Epidermal melanocyte (primary cell): ENCODE measurements around the gene HS2ST1.
"Not testable (repeated sequence)": the region's sequence is repeated elsewhere in the genome, so short reads cannot be mapped to it uniquely, and the experiment has no call there.

Experiments
- DNase-seq: peaks from one replicate; pipeline ENCODE4 v3.0.0; 2011; ENCODE audit warnings: low spot score; ENCODE audit not compliant: insufficient read length

HS2ST1 gene

DNA sequence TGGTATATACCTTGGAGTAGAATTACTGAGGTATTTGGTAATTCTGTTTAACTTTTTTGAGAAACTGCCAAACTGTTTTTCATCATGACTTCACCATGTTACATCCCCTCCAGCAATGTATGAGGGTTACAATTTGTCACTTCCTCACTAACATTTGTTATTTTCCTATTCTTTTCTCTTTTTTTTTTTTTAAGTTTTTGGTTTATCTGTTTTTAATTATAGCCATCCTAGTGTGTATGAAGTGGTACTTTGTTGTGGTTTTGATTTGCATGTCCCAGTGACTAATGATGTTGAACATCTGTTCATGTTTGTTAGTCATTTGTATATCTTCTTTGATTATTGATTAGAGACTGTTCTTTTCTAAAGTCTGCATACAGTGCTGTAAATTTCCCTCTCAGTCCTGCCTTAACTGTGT is 147.3 kb downstream of the HS2ST1 start:
- DNase-seq = no peak

DNA sequence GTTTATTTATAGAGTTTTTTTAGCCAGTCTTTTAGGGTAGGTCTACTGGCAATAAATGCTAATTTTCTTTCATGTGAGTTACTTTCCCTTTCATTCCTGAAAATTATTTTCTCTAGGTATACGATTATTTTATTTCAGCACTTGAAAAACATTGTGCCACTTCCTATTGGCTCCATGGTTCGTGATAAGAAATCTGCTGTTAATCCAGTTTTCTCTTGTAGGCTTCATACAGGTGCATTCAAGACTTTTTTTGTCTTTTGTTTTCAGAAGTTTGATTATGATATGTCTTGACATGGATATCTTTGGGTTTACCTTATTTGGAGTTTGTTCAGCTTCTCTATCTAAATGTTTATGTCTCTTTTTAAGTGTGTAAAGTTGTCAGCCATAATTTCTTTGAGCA is 148.3 kb downstream of the HS2ST1 start:
- DNase-seq = no peak

- no peak for DNase-seq
Observed at GRCh38 chr1:87064309-87064708, 149.9 kb downstream of the HS2ST1 start.

DNA sequence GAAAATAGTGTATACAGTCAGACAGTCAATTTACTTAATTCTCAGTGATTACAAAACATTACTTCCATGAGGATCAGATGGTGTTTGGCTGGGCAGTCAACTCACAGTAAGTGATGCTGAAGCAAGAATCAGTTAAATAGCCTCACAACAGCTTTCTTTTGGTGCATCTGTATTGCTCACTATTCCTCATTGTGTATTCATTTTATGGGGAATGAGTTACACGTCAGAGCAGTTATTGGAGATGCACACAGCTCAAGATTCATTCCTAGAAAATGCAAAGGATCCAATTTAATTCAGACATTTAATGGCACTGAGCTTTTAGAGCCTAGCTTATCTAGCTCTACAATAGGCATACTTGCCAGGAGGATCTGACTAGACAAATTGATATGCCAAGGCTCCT is 150.6 kb downstream of the HS2ST1 start:
- DNase-seq = no peak

DNA sequence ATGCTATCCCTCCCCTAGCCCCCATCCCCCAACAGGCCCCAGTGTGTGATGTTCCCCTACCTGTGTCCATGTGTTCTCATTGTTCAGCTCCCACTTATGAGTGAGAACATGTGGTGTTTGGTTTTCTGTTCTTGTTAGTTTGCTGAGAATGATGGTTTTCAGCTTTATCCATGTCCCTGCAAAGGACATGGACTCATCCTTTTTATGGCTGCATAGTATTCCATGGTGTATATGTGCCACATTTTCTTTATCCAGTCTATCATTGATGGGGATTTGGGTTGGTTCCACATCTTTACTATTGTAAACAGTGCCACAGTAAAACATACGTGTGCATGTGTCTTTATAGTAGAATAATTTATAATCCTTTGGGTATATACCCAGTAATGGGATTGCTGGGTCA is 152.3 kb downstream of the HS2ST1 start:
- not testable (repeated sequence) for DNase-seq

- DNase-seq = no peak
Observed at GRCh38 chr1:87072411-87072810, 158.0 kb downstream of the HS2ST1 start.

- DNase-seq = no peak
Observed at GRCh38 chr1:87072904-87073303, 158.5 kb downstream of the HS2ST1 start.

DNA sequence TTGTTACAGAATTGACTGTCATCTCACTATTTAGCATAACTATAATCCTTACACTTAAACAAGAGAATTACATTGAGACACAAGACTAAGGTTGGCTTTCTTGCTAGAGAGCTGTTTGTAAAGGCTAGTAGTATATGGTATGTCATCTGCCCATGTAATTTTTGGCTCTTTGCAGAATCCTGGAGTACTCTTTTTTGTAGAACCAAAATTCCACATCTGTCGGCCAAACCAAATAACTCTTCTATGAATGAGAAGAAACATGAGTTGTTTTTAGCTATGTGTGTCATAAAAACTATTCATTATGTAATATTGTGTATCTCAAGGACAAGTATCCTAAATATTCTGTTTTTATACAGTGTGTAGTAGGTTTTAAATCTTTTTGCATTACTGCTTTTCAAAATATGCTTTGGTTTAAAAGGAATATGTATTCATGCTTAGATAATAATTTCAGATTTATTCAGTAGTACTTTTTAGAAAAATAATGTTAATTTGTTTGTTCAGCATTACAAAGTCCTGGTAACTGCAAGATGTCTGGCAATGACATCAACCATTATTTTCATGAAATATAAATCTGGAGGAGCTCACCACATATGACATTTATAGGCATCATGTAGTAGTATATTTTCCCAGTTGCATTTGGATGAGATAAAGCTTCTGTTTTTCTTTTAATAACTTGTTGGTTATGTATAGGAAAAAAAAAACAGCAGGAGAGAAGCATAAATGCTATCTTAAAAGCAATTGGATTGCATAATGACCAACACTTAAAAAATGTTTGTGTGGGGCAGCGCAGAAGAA is 159.8 kb downstream of the HS2ST1 start:
- no peak for DNase-seq

- DNase-seq = no peak
Observed at GRCh38 chr1:87077959-87078639, 163.7 kb downstream of the HS2ST1 start.

- DNase-seq = no peak
Observed at GRCh38 chr1:87084244-87084836, 169.9 kb downstream of the HS2ST1 start.

DNA sequence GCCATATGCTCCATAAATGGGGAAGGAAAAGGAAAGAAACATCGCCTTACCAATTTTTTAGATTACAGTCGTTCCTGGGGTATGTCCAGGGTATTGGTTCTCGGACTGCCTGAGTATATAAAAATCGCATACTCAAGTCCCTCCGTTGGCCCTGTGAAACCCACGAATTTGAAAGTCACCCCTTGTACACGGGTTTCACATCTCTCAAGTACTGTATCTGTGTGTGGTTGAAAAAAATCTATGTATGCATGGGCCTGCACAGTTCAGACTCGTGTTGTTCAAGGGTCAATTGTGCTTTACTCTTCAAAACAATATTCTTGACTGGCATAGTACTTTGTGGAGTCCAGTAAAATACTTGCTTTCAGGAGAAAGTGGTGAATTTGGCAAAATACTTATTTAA is 171.7 kb downstream of the HS2ST1 start:
- no peak for DNase-seq

- DNase-seq = no peak
Observed at GRCh38 chr1:87089070-87089736, 174.8 kb downstream of the HS2ST1 start.

- no peak for DNase-seq
Observed at GRCh38 chr1:87089823-87090222, 175.4 kb downstream of the HS2ST1 start.

DNA sequence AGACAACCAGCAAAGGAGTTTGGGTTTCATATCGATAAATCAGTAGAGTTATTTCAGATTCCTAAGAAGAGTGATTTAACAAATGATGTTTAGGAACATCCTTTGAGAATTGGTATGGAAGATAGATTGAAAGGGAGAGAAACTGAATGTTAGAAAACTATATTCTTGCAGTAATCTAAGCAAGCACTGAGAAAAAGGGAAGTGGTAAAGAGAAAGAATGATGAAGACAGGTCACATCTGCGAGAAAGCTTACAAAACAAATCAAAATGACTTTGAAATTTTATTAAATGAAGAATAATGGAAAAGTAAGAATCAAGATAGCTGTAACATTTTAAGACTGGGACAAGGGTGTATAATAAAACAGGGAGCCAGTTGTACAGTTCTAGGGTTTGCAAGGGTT is 177.0 kb downstream of the HS2ST1 start:
- DNase-seq = no peak

- DNase-seq = no peak
Observed at GRCh38 chr1:87092846-87093245, 178.4 kb downstream of the HS2ST1 start.

DNA sequence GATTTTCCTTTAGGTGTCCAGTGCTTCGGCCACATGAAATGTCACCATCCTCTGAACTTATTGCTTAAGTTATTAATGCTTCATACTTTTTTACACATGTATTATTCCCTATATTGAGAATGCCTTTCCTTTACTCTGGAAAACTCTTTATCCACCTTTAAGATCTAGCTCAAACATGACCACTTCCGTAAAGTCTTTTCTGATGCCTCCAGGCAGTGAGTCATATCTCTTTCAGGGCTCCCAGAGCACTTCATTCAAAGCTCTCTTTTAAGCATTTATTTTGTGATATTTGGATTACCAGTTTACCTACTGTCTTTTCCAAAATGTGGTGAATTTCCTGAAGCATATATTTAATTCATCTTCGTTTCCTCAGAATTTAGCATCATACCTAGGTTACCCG is 178.9 kb downstream of the HS2ST1 start:
- no peak for DNase-seq

DNA sequence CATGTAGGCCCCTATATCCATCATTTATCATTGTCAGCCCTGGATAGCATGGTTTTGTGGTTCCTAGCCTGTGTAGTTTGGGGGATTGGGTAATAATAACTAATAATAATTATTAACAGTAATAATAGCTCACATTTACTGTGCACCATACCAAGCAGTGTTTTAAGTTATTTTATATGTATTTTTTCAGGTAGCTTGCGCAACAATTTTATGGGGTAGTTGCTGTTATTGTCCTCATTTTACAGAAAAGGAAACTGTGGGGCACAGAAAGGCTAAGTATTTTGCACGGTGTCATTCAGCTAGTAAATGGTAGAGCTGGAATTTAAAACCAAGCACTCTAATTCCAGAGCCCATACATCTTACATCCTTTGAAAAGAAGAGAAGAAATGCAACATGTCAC is 179.8 kb downstream of the HS2ST1 start:
- DNase-seq = no peak

DNA sequence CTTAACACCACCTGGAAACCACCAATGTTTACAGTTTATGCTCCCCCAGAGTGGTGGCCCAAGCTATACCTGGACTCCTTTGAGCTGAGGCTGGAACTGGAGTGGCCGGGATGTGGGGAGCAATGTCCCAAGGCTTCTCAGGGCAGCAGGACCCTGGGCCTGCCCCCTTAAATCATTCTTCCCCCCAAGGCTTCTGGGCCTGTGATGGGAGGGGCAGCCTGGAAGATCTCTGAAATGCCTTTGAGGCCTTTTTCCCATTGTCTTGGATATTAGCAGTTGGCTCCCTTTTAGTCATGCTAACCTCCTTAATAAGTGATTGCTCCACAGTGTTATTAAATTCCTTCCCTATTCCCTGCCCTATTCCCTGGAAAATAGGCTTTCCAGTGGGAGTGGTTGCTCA is 185.8 kb downstream of the HS2ST1 start:
- DNase-seq = no peak

DNA sequence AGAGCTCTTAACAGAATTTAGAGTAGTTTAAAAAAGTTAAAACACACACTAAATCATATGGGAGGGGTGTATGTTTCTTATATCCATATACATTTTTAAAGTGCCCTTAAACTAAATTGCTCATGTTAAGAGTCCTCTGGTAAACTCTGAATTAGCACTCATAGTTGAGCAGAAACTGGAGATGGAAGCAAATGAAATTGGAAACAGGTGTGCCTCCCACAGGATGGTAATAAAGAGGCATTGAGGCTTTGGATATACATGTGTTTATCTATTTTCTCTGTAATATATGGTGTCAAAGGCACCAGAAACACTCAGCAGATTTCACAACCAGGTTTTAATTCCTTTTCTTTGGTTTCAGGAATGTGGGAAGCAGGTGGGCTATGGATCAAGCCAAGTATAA is 188.6 kb downstream of the HS2ST1 start:
- DNase-seq = no peak

DNA sequence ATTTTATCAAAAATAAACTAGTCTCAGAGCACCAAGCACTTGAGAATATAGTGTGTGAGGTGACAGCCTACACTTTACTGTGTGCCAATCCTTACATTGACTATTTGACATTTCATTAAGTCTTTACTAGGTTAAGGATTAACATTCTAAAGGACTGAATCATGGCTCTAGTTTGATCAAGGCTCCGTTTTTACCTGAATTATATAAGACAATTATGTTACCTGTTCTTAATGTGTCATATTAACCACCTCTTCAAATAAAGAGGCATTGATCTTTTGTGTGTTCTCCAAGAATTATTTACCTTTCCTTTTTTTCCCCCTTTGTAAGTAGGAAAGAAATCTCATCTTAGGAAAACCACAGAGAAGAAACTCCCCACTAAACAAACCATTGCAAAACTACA is 189.7 kb downstream of the HS2ST1 start:
- DNase-seq = no peak

DNA sequence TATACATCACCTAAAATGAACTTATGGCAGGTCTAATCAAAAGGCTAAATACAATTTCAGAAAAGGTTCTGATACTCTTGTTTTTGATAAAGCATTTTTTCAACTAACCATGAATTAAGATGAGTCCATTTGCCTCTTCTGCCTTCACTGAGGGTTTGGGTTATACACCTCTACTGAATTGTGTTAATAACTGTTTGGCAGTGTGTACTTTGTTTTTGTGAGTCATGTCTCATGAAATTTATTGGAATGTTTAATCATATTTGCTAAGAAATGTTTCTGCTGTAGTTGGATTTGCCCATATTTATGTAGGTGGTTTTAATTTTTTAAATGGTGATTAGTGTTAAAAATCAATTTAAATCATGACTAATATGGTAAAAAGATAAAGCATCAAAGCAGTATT is 190.5 kb downstream of the HS2ST1 start:
- DNase-seq = no peak

DNA sequence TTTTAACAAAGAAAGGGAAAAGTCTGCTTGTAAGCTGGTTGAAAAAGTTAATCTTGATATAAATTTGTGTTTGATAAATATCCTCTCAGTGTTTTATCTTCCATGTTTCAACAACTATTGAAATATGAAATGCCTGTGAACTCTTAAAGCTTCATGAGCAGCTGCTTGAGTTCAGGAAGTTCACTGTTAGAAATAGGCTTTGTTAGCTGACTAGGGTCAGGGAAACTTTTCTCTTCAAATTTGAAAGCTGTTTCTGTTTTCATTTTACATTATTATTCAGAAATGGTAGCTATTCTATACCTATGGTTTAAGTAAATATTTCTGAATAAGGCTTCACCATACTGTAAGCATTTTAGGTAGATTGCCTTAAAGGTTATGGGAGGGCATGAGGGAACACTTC is 191.7 kb downstream of the HS2ST1 start:
- no peak for DNase-seq
